GM12864 (cell line): ENCODE data around the gene DHRS12.

Source experiments
- DNase-seq: peaks from one replicate; pipeline ENCODE4 v3.0.0-alpha.2; 2011; ENCODE audit warnings: low read depth
- H3K4me3 ChIP-seq: 2 replicates; pipeline ENCODE4 v1.5.1; 2011; ENCODE audit warnings: mild to moderate bottlenecking, low read depth, low read length, control low read depth
- CTCF ChIP-seq: IDR thresholded peaks from 2 replicates; pipeline ENCODE4 v1.5.1; 2011; ENCODE audit warnings: low read depth, mild to moderate bottlenecking, moderate library complexity, low read length, control low read depth, inconsistent platforms; ENCODE audit errors: missing control alignments

Gene DHRS12

GRCh38 chr13:51739027-51739764, 64.8 kb downstream of the DHRS12 start:
- no peak for DNase-seq
- TF ChIP-seq CTCF, result no peak
- H3K4me3 ChIP-seq, result no peak overlapping the region

DNA sequence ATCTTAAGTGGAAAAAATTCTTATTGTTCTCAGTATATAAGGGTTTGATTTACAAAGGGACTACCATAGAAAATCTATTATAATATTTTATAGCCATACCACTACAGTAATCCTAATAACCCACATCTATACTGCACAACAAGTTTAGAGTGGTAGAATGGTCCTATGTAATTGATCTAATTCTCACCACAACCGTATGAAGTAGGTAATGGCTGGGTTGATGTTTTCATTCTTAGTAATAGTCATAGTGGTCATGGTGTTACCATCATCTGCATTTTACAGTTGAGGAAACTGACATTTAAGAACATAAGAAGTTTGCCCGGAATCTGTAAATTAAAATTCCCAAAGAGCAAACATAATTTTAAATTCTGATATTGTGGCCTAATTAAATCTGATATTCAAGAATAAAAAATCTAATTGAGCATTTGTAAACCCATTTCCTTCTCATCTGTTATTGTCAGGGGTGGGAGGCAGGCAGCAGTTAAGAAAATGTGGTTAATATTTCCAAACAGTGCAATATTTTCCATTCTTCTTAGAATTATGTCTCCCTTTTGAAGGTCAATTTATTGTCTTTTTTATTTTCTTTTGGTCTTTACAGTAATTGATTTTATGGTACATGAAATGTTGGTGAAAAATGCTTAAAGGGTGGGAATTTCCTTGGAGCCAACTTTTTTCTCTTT, 65.6 kb downstream of the DHRS12 start:
- no peak for TF ChIP-seq CTCF
- DNase-seq, result no peak
- H3K4me3 ChIP-seq, result no peak overlapping the region

GRCh38 chr13:51737609-51738008, 66.4 kb downstream of the DHRS12 start:
- no peak for DNase-seq
- no peak for TF ChIP-seq CTCF
- H3K4me3 ChIP-seq, result no peak overlapping the region

GRCh38 chr13:51734786-51735185, 69.2 kb downstream of the DHRS12 start:
- TF ChIP-seq CTCF, result no peak
- DNase-seq, result no peak
- H3K4me3 ChIP-seq, result no peak overlapping the region

- DNase-seq, result no peak
- no peak for TF ChIP-seq CTCF
- H3K4me3 ChIP-seq, result no peak overlapping the region
Observed at GRCh38 chr13:51733374-51734298, 70.3 kb downstream of the DHRS12 start.

- no peak overlapping the region for H3K4me3 ChIP-seq
- no peak for DNase-seq
- TF ChIP-seq CTCF, result no peak
Observed at GRCh38 chr13:51731759-51732158, 72.2 kb downstream of the DHRS12 start.
